Measurements from ENCODE around the gene SLC25A27. TPM values are rescaled to one million over a fixed set of nuclear protein-coding genes. Genes with fewer than 3 reads are reported as not detected.

The SLC25A27 gene
- total RNA-seq, 1 experiment from 2014 or later: 10.7 TPM

- TF ChIP-seq REST (IDR thresholded peaks at IDR 0.05; ENCODE audit: low read depth) (no peak), CBX3 (IDR thresholded peaks at IDR 0.05; ENCODE audit: low read depth) (no peak), CEBPB (IDR thresholded peaks at IDR 0.05; ENCODE audit: low read depth) (no peak)
Observed at GRCh38 chr6:46684771-46685170, 32.0 kb downstream of the SLC25A27 start (continued).

- Histone ChIP-seq H3K4me1 (ENCODE audit: control insufficient read depth in 1 of 2, insufficient read depth in 2 of 2, low read length in 2 of 2) (no peaks in the 10 kb centered on the region), H2AFZ (ENCODE audit: low read depth, low read length, poor library complexity, severe bottlenecking) (no peak within 1 kb of the TSS), H3K9me2 (ENCODE audit: insufficient read depth) (no peaks in the 10 kb centered on the region), H3K27me3 (ENCODE audit: insufficient read depth, low read length) (no peaks in the 10 kb centered on the region), H3K4me3 (replicated peaks in 1 of 2; ENCODE audit: low read depth in 1 of 2, low read length in 2 of 2) (no peak within 1 kb of the TSS), H4K20me1 (ENCODE audit: insufficient read depth) (no peaks in the 10 kb centered on the region), H3K36me3 (ENCODE audit: control insufficient read depth in 1 of 2, insufficient read depth in 2 of 2, low read length in 2 of 2) (no peaks in the 10 kb centered on the region), H3K4me2 (ENCODE audit: low read length) (no peak within 1 kb of the TSS), H3K9me3 (ENCODE audit: control insufficient read depth in 1 of 2, insufficient read depth in 1 of 2, low read depth in 1 of 2, low read length in 2 of 2) (no peaks in the 10 kb centered on the region), H3K79me2 (ENCODE audit: insufficient read depth, low read length) (no peaks in the 10 kb centered on the region), H3K27ac (ENCODE audit: low read depth, low read length) (no peak within 1 kb of the TSS), H3K9ac (ENCODE audit: low read length) (no peak within 1 kb of the TSS)
- ChIA-PET POLR2A (no interaction called here), RAD21 (ENCODE audit: low non-redundant PET in 1 of 2, low total read pairs in 2 of 2, uncharacterized antibody in 2 of 2, unreplicated experiment in 2 of 2) (no interaction called here), CTCF (no interaction called here)
- DNase-seq (ENCODE audit: low read depth, low spot score): no peak
- no TSS peak for BruUV-seq (replicated peaks)
- intact Hi-C loops (cut with micrococcal nuclease): no loop called here
- TF ChIP-seq EZH2phosphoT487 (IDR thresholded peaks at IDR 0.05; ENCODE audit: borderline replicate concordance) (no peak), EZH2 (IDR thresholded peaks at IDR 0.05) (no peak), YY1 (IDR thresholded peaks at IDR 0.05; ENCODE audit: extremely low read depth, insufficient replicate concordance, low read depth, low read length) (no peak), CEBPB (IDR thresholded peaks at IDR 0.05; ENCODE audit: low read depth) (no peak), SIN3A (IDR thresholded peaks at IDR 0.05; ENCODE audit: low read depth) (no peak), ZFX (IDR thresholded peaks at IDR 0.05) (no peak)
- no peak for ATAC-seq
Observed at GRCh38 chr6:46687619-46688097, 34.9 kb downstream of the SLC25A27 start, which contains the start of gene TDRD6. Gene TDRD6, plus strand, starts transcription at chr6:46687885. Its CDS starts 244 bp downstream, at chr6:46688129.

Data from HCT116 (cell line).